SKM-1 treated with dmso at 0.1 percent for 144 hours (cell line): ENCODE results near the gene CER1.
"Not testable (repeated sequence)": the region's sequence is repeated elsewhere in the genome, so short reads cannot be mapped to it uniquely, and the experiment has no call there.

ENCODE experiments used
- DNase-seq: peaks from one replicate; lab custom pipeline; 2025; ENCODE audit not compliant: unreplicated experiment; lab: John Stamatoyannopoulos, UW

Gene CER1

DNA sequence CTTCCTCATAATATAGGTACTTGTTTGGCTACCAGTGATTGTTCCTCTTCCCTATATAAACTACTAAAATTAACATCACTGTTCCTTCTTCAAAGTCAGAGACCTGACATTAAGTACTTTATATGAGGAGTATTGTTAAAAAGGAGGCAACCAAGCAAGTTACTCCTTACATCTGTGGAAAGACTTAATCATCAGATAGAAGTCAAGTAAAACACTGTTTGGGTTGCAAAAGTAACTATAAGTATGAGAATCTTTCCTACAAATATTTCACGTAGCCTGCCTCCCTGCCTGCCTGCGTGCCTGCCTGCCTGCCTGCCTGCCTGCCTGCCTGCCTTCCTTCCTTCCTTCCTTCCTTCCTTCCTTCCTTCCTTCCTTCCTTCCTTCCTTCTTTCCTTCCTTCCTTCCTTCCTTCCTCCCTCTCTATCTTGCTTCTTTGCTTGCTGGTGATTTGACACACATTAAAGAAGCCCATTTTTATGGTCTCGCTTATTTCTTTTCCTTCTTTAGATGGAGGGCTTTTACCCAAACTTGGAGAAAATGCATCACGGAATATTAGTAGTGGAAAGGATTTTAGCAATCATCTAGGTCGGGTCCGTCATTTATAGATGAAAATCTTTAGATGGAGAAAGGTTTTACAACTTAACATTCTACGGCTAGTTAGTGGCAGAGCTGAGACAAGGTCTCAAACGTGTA lies 3.2 kb downstream of the CER1 start:
- DNase-seq, result no peak

DNA sequence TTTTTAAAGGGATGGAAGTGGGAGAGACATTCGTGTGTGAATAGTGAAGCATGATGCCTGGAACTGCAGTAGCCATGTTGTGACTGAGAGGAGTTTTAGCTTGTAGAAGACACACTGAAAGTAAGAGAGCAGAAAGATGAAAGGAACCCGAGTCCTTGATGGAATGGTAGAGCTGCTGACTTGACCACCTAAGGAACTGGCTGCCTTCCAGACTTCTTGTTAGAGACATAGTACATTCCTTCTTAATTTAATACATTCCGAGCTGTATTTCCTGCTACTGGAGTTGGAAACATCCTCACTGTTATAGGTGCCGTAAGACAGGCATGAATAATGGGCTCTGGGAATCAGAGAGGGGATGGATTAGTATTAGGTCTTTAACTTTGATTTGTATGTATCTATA lies 7.4 kb downstream of the CER1 start:
- no peak for DNase-seq

DNA sequence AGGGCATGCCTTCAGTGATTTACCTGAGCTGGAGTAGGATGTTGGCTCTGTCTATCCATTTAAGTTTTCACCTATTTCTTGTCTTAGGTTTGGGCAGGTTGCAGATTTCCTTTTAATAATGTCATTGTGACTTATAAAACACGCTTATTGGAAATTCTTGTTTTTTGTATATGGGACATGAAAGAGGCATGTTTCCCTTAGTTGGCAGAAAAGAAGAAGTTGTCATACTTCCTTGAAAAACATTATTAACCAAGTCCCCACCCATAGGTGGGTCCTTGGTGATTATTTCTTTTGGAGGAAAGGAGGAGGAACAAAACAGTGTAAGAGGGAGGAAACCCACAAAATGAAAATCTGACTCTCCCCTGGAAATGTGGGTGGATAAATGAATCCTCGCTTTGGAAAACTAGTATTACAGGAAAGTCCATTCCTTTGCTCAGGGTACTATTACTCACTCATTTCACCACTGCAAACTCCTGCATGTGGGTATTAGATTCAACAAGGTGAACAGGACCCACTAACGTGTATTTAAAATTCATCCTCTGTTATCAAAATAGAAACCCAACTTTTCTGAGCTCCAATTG lies 9.3 kb downstream of the CER1 start:
- no peak for DNase-seq

DNA sequence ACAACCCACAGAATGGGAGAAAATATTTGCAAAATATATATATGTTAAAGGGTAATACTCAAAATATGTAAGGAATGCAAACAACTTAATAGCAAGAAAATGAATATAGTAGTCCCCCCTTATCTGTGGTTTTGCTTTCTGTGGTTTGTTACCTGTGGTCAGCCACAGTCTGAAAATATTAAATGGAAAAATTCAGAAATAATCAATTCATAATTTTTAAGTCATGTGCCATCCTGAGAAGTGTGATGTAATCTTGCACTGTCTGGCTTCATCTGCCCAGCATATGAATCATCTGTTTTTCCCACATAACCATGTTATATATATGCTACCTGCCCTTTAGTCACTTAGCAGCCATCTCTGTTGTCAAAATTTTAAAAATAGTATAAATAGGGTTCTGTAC lies 11.7 kb downstream of the CER1 start:
- no peak for DNase-seq

DNA sequence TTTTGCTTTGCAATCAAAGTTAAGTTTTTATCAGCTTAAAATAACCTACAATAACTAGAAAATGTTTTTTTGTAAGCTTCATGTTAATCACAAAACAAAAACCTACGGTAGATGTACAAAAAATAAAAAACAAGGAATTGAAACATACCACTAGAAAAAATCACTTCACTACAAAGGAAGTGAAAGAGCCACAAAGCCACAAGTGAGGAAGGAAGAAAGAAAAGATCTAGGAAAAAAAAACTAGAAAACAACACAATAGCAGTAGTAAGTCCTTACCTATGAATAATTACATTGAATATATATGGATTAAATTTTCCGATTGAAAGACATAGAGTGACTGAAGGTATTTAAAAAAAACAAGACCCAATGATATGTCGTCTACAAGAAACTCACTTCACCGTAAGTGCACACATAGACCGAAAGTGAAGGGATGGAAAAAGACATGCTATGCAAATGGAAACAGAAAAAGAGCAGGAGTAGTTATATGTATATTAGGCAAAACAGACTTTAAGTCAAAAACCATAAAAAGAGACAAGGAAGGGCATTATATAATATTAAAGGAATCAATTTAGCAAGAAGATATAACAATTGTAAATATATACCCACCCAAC lies 15.9 kb downstream of the CER1 start:
- DNase-seq, result no peak

DNA sequence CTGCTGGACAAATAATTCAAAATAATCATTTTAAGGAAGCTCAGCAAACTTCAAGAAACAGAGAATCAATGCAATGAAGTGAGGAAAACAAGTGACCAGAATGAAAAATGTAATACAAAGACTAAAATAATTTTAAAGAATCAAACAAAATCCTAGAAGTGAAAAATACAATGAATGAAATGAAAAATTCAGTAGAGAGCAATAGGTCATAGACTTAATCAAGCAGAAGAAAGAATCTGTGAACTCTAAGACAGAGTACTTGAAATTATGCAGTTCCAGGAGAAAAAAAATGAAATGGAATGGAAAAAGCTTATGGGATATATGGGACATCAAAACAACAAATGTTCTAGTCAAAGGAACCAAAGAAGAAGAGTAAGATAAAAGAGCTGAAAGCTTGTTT lies 17.5 kb downstream of the CER1 start:
- DNase-seq, result no peak

DNA sequence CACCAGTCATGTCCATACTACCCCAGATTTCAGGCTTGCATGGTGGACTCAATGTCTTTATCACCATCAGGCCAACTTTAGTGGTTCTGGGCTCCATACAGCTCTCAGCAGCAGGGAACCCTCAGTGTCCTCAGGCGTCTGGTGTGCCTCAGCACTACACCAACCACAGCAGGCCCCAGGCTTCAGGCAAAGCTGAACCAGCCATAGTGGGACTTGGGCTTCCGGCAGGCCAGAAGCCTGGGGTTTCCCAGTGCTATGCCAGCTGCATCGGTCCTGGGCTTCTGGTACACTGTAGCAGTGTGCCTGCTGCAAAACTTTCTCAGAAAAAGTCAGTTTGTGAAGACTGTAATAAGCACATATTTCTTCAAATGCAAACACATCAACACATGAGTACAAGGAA lies 18.3 kb downstream of the CER1 start:
- DNase-seq, result no peak

DNA sequence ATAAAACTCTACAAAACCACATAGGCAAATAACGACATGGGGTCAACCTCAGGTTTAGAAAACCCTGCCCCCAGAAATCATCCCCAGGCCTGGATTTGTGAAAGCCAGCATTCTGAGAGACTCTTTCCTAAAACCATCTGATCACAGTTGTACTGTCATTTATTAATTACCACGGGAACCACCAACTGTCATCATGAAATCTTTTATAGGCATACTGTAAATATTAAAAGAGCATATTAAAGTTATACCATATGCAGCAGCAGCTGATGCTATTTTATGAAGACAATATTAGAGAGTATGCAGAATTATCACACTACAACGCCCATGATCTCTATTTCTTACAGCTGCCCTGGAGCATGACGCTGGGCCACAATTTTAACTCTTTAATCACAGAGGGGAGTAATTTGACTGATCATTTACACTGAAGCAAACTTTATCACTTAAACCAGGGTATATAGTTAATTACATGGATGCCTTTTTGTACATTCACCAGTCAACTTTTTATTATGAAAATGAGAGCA lies 20.3 kb downstream of the CER1 start:
- no peak for DNase-seq

DNA sequence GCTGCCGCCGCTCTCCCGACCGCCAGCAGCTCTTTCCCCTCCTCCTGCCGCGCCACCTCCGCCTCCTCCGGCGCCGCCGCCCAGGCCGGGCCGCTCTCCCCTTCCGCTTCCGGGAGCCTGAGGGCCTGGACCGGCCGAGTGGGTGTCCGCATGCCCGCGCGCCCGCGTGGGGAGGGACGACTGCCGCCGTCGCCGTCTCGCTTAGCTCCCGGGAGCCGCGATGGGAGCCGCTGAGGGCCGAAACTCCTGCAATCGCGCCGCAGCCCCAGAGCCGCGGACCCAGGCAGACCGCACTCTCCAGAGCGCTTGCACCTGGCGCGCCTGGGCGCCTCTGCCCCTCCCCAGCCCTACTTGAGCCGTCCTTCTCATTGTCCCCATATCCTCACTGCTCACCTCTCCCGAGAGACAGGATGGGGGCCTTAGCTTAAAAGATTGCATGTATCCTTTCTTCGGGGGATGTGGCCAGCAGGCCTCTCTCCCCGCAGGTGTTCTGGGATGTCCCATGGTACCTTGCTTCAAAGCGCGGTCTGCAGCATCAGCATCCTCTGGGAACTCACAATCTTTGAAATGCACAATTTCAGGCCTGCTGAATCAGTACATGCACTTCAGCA lies 29.2 kb downstream of the CER1 start, which contains the start of gene ZDHHC21:
Gene ZDHHC21, minus strand, starts transcription at position 182 of the 611 bp plus-strand sequence. CDS start 19,092 bp downstream, outside the sequence.
- peak; percentile 56 for DNase-seq

DNA sequence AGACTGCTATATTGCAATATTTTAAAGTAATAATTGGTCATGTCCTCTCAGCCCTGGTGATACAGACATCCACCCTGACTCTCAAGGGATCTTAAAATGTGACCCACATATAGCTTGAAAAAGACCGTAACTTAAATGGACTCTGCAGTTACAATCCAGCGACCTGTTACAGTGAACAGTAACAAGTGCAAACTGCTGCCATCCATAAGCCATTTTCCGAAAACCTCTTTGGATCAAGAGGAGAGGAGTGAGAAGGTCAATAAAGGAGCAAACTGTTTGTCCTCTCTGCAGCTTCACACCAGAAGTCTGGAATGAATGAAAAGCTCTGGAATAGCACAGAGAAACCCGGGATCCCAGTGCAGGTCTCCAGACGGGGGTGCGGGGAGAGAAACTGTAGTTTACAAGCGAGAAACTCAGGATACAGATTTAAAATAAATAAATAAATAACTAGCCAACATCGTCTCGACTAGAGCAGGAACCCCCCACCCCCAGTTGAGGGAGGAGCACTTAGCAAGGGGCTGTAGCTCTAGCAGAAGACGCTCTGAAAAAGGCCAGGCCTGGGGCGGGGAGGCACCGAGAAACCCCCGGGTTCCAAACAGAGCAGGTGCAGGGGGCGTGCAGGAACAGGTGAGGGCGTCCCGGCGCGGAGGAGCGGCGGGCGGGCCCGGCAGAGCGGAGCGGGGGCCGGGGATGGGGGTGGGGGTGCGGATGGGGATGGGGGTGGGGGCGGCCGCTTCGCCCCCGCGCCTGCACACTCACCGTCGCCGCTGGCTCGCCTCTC lies 29.9 kb downstream of the CER1 start:
- no peak for DNase-seq

DNA sequence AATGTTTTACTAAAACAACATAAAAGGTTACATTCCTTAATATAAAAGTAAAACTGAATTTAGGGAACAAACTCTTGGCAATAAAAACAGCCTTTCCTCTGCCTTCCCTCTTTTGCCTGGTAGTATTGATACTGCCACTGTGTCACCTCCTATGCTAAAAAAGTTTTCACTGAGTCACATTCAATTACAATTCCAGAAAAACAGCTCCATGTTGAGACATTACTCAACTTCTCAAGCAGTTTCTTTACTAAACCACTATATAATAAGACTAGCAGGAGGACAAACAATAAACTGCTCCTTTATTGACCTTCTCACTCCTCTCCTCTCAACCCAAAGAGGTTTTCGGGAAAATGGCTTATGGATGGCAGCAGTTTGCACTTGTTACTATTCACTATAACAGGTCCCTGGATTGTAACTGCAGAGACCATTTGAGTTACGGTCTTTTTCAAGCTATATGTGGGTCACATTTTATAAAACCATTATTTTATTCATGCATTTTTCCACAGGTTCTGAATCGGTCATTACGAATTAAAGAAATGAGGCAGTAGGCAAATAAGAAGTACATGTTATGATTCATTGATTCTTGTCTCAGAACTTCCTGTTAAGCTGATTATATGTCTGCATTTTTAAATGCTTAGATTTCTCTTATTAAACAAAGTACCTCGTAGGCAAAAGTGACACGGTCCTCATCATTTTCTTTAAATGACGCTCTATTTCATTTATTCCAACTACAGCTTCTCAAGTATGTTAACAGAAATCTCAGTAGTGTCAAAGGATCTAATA lies 31.4 kb downstream of the CER1 start:
- DNase-seq, result no peak

DNA sequence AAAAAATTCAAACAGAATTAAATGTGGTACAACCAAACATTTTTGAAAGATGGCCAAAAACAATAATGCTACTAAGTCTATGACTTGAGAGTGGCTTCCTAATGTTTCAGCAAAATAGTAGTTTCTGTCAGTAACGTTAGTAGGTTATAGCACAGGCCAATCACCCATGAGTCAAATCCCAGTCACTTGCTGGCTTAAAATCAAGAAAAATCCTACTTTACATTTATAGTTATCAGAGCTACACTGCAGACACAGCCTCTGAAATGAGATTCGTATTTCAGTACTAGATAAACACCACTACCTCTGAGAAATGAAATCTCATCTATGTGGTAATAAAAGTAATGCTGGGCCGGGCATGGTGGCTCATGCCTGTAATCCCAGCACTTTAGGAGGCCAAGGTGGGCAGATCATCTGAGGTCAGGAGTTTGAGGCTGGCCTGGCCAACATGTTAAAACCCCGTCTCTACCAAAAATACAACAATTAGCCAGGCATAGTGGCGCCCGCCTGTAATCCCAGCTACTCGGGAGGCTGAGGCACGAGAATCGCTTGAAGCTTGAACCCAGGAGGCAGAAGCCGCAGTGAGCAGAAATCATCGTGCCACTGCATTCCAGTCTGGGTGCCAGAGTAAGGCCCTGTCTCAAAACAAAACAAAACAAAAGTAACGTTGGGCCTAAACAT lies 35.4 kb downstream of the CER1 start:
- no peak for DNase-seq

DNA sequence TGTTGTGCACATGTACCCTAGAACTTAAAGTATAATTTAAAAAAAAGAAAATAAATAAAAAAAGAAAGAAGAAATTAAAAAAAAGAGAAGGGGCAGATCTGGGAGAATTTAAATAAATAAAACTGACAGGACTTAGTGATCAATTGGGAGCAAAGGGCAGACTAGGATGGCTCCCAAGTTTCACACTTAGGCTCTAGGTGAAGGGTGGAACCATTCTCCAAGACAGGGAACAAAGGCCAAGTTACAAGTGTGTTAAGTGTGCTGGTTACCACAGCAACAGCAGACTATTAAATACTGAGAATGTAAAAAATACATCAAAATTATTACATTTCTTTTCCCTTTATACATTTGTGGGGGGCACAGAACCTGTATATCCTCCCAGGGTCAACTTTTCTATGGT lies 36.4 kb downstream of the CER1 start:
- DNase-seq, result no peak

DNA sequence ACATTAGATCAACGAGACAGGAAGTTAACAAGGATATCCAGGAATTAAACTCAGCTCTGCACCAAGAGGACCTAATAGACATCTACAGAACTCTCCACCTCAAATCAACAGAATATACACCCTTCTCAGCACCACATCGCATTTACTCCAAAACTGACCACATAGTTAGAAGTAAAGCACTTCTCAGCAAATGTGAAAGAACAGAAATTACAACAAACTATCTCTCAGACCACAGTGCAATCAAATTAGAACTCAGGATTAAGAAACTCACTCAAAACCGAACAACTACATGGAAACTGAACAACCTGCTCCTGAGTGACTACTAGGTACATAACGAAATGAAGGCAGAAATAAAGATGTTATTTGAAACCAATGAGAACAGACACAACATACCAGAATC lies 39.9 kb downstream of the CER1 start:
- not testable (repeated sequence) for DNase-seq

DNA sequence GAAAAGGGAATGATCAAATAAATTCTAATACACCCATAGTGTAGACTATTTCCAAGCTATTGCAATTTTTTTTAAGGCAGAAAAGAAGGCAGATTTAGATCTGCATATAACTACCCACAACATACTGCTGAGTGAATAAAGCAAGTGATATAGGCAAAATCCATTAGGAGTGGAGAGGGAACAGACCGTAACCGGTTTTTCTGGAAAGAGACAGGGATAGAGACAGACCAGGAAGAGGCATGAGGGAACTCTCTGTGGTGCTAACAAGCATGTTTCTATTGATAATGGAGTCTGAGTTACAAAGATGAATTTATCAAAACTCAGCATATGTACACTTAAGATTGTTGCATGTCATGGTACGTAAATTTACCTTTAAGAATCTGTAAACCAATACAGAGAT lies 43.8 kb downstream of the CER1 start:
- no peak for DNase-seq

DNA sequence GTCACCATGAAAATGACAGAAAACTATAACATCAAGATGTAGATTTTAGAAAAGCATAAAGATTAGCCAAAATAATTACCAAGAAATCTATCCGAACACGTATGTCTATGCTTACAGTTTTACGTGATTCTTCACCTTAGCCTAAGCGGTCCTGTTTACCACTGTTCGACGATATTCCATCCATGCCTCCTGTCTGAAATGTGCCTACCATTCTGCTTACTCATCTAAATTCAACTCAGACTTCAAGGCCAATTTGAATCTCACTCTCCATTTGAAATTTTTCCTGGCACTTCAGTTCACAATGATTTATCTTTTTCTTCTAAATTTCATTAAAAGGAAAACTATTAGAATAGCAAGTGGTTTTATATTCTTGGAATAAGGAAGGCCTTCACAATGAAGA lies 44.7 kb downstream of the CER1 start:
- DNase-seq, result no peak

DNA sequence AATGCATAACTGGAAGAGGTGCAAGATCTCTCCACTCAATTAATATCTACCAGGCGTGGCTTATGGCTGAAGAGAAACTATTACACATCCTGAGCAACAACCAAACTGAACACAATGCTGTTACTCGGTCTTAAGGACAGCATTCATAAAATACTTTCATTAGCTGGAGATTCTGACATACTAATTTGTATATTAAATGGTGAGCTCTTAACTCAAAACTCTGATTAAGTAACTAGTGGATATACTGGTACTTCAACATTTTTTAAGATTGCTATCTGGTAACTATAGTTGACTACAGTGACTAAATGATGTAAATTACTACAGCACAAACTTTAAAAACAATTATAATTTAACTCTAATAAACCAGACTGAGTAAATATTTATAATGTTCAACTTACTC lies 45.1 kb downstream of the CER1 start:
- DNase-seq, result no peak

DNA sequence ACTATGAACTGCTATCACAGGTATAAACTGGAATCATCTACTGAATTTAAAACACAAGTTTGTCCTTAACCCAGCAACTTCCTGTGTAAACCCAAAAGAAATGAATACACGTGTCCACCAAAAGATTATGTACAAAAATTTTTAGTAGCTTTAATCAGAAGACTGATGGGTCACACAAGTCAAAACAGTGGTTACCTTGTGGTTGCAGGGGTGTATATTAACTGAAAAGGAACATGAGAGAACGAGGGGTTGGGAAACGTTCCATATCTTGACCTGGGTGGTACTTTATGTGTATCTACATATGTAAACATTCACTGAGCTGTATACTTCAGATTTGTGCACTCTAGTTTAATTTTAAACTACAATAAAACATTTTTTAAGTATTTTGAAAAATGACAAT lies 47.9 kb downstream of the CER1 start:
- no peak for DNase-seq

DNA sequence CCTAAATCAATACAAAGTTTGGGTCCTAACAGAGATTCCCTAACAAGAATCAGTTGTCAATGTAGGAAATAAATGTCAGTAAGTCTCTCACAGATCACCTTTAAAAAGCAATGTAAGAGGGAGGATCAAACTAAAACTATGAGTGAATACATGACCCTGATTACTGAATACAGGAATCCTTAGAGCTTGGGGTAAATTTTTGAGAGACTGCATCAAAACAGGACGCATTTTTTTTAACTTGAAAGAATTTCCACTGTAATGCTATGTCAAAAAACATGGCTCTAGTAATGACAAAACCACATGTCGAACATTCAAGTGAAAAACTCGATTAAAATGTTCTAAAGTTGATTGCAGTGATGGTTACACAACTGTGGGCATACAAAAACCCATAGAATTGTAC lies 51.2 kb downstream of the CER1 start:
- DNase-seq, result no peak

DNA sequence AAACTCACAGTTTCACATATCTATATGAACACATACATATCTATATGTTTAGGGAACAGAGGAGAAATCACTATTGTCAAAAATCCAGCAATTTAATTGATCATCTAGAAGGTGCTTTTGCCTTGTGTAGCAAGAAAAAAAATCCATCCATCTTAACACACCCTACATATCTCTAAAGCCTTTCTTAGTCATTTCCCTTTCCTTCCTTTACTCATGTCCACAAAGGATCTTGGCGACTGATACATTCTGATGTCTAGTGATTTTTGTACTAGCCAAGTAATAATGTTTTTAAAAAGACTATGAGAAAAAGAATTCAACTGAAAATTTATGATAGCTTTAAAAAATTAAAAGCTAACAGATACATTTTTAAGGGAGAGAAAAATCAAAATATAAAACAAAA lies 51.8 kb downstream of the CER1 start:
- no peak for DNase-seq
